ENCODE data around the gene GTPBP2. TPM values are rescaled to one million over a fixed set of nuclear protein-coding genes. Genes with fewer than 3 reads are reported as not detected.

GTPBP2 gene
- total RNA-seq, 1 experiment from 2014 or later, result 277 TPM

DNA sequence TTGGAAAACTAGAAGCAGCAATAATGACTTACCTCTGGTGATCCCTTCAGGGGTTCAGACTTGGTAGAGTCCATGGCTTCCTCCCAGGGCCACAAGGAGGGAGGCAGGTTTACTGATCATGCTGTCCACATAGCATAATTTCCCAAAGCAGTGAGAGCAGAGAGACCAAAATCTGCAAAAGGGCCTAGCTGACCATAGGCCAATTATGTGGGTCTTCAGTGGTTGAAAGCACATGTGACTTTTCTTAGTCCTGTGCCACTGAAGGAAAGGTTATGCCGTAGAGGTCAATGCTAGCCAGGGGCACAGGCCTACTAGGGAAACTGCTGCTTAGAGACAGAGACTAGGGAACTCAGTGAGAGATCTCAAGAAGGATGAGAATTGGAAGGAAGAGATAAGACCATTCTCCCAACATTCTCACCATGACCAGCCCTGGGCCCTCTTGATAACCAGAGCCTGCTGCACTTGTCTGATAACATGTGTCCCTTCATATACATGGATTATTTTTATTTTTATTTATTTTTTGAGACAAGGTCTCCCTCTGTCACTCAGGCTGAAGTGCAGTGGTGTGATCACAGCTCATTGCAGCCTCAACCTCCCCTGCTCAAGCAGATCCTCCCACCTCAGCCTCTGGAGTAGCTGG, 2.0 kb upstream of the GTPBP2 start:
- Mint-ChIP-seq H3K4me3 (ENCODE audit: unreplicated experiment) (peak overlapping the region; percentile 99), H3K36me3 (ENCODE audit: insufficient read depth, unreplicated experiment) (peaks cover 19% of the 10 kb centered on the region), H3K4me1 (ENCODE audit: insufficient read depth, unreplicated experiment) (peaks cover 23% of the 10 kb centered on the region), H3K27me3 (ENCODE audit: insufficient read depth, unreplicated experiment) (no peaks in the 10 kb centered on the region), H3K9me3 (ENCODE audit: unreplicated experiment) (no peaks in the 10 kb centered on the region), H3K27ac (ENCODE audit: low read depth, unreplicated experiment) (peak overlapping the region; percentile 97)
- DNase-seq (ENCODE audit: unreplicated experiment), result no peak
- TF ChIP-seq, protein P1, sequence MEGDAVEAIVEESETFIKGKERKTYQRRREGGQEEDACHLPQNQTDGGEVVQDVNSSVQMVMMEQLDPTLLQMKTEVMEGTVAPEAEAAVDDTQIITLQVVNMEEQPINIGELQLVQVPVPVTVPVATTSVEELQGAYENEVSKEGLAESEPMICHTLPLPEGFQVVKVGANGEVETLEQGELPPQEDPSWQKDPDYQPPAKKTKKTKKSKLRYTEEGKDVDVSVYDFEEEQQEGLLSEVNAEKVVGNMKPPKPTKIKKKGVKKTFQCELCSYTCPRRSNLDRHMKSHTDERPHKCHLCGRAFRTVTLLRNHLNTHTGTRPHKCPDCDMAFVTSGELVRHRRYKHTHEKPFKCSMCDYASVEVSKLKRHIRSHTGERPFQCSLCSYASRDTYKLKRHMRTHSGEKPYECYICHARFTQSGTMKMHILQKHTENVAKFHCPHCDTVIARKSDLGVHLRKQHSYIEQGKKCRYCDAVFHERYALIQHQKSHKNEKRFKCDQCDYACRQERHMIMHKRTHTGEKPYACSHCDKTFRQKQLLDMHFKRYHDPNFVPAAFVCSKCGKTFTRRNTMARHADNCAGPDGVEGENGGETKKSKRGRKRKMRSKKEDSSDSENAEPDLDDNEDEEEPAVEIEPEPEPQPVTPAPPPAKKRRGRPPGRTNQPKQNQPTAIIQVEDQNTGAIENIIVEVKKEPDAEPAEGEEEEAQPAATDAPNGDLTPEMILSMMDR (IDR thresholded peaks at IDR 0.05; ENCODE audit: unreplicated experiment), result no peak
- ChIA-PET POLR2A (interaction anchor here (0.6 to 2.3 kb wide), 7 partner anchors 10 to 144 kb away, joined by 3 to 49 read pairs (median 6); partner anchors contain the start of genes POLR1C and YIPF3), CTCF (interaction anchor here (0.6 kb wide), 2 partner anchors 216 to 635 kb away, joined by 3 read pairs; no protein-coding TSS in a partner anchor)
- intact Hi-C loops (cut with micrococcal nuclease), result loop anchor here (5.0 kb wide), 1 partner anchor 36 kb away; no protein-coding TSS in a partner anchor
- no TSS peak for BruUV-seq (replicated peaks)

DNA sequence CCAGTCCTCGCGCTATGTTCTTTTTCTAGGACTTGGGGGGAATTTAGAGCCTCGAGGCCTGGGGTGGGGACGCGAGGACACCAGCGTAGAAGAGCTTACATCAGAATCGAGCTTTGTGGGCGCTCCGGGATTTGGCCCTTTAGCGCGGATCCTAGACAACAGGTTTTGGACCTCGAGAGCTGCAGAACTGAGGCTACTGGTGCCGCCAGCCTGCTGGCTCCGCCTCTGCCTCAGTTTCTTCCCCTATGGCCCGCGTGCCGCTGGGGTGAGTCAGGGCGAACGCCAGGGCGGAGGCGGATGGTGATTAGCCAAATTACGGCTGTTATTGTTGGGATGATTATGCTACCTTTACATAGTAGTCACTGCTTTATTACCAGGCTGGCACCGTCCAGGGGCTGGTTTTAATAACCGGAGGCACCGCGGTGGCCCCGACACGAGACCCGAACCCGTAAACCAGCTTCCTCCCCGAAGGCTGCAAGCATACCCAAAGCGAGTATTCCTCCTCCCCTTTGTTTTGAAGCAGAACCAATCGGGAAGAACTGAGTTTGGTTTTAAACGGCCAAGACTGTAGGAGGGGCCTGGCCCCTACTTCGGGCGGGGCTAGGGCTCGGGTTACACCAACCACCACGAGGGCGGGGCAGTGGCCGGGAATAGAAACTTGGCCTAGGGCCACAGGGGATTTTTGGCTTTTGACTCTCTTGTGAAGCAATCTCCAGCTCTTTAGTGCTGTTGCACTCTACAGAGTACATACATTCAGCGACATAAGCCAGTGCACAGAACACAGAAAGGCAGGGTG, 639 bp upstream of the GTPBP2 start:
- Mint-ChIP-seq H3K27ac (ENCODE audit: low read depth, unreplicated experiment) (peak overlapping the region; percentile 97), H3K9me3 (ENCODE audit: unreplicated experiment) (no peaks in the 10 kb centered on the region), H3K36me3 (ENCODE audit: insufficient read depth, unreplicated experiment) (peaks cover 11% of the 10 kb centered on the region), H3K27me3 (ENCODE audit: insufficient read depth, unreplicated experiment) (no peaks in the 10 kb centered on the region), H3K4me3 (ENCODE audit: unreplicated experiment) (peak overlapping the region; percentile 99), H3K4me1 (ENCODE audit: insufficient read depth, unreplicated experiment) (peaks cover 34% of the 10 kb centered on the region)
- TSS peak; percentile 3 for BruUV-seq (replicated peaks)
- intact Hi-C loops (cut with micrococcal nuclease), result loop anchor here (2.0 to 5.0 kb wide), 2 partner anchors 38 to 141 kb away; partner anchors contain the start of gene VEGFA
- ChIA-PET POLR2A (interaction anchor here (0.5 to 2.3 kb wide), 43 partner anchors 9 to 646 kb away, joined by 3 to 49 read pairs (median 4); partner anchors contain the start of genes HSP90AB1, KLC4, KLHDC3 and MRPL2), CTCF (interaction anchor here (0.7 to 1.2 kb wide), 3 partner anchors 22 to 143 kb away, joined by 3 to 5 read pairs (median 3); no protein-coding TSS in a partner anchor)
- TF ChIP-seq, protein P1 (IDR thresholded peaks at IDR 0.05; ENCODE audit: unreplicated experiment), result no peak
- peak; percentile 99 for DNase-seq (ENCODE audit: unreplicated experiment)

DNA sequence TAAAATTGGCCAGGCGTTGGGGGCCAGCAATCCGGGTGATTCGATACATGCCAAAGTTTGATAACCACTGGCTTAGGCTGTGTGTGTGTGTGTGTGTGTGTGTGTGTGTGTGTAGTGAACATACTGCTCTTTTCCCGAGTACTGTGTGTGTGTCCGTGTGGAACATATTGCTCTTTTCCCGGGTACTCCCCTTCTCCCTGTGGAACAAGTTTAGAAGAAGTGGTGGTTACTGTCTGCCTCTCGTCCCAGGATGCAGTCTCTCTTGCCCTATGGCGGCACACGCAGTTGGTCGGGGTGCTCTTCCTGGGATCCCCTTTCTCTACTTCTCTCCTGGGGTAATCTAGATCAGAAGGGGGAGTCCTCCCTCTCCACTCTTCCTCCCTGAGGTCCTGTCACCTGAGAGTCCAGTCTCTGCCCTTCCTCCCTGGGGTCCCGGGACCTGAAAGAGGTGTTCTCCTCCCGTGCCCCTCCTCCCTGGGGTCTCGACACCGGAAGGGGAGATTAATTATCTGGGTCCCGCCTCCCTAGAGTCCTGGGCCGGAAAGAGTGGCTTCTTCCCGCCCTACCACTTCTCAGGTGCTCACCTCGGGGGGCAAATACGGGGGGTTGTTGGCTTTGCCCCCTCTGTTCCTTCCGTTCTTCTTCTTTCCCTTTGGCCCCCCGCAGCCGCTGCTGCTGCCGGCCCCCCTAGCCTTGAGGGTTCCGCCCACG, 516 bp downstream of the GTPBP2 start:
- BruUV-seq (replicated peaks), result no TSS peak
- Mint-ChIP-seq H3K36me3 (ENCODE audit: insufficient read depth, unreplicated experiment) (peaks cover 17% of the 10 kb centered on the region), H3K4me1 (ENCODE audit: insufficient read depth, unreplicated experiment) (peaks cover 39% of the 10 kb centered on the region), H3K27me3 (ENCODE audit: insufficient read depth, unreplicated experiment) (no peaks in the 10 kb centered on the region), H3K27ac (ENCODE audit: low read depth, unreplicated experiment) (peak overlapping the region; percentile 97), H3K9me3 (ENCODE audit: unreplicated experiment) (no peaks in the 10 kb centered on the region), H3K4me3 (ENCODE audit: unreplicated experiment) (peak overlapping the region; percentile 99)
- peak; percentile 40 for DNase-seq (ENCODE audit: unreplicated experiment)
- TF ChIP-seq, protein P1 (IDR thresholded peaks at IDR 0.05; ENCODE audit: unreplicated experiment), result no peak
- intact Hi-C loops (cut with micrococcal nuclease), result loop anchor here (2.0 kb wide), 1 partner anchor 142 kb away; the partner anchor contains the start of gene VEGFA
- CTCF ChIA-PET, result interaction anchor here (0.8 to 1.2 kb wide), 2 partner anchors 20 to 435 kb away, joined by 4 to 5 read pairs; no protein-coding TSS in a partner anchor
- POLR2A ChIA-PET, result interaction anchor here (0.6 to 3.0 kb wide), 23 partner anchors 10 to 619 kb away, joined by 3 to 49 read pairs (median 6); partner anchors contain the start of genes HSP90AB1, KLC4, KLHDC3 and MRPL2
